CD14-positive monocyte (primary cell): ENCODE measurements around the gene DLGAP1. TPM values are rescaled to one million over a fixed set of nuclear protein-coding genes. Genes with fewer than 3 reads are reported as not detected.

Experiments
- DNase-seq, 3 donors: peaks; one replicate each; pipeline ENCODE4 v3.0.0-alpha.2; 2011 to 2022
- H2AFZ ChIP-seq: 2 replicates; pipeline ENCODE4 v1.6.0; 2012; ENCODE audit warnings: mild to moderate bottlenecking, low read depth, low read length, inconsistent platforms; ENCODE audit not compliant: insufficient read depth, poor library complexity, severe bottlenecking
- H3K27ac ChIP-seq, 2 donors: 1 replicate in 1 of 2; 2 replicates in 1 of 2; pipeline ENCODE4 v1.5.1; 2012 to 2013; ENCODE audit warnings: low read length in 2 of 2, control low read depth in 1 of 2, inconsistent platforms in 1 of 2, low read depth in 1 of 2, mild to moderate bottlenecking in 1 of 2
- H3K27me3 ChIP-seq, 2 donors: one replicate each; pipeline versions ENCODE4 v1.6.0 to v1.6.1; 2011 to 2013; ENCODE audit warnings: low read length in 2 of 2; ENCODE audit not compliant: control insufficient read depth in 2 of 2, insufficient read depth in 2 of 2
- H3K36me3 ChIP-seq, 2 donors: replicated peaks in 1 of 2; 1 replicate in 1 of 2; 2 replicates in 1 of 2; pipeline versions ENCODE4 v1.5.1 to v1.6.1; 2012 to 2013; ENCODE audit warnings: low read length in 2 of 2, control low read depth in 1 of 2, inconsistent platforms in 1 of 2, mild to moderate bottlenecking in 1 of 2; ENCODE audit not compliant: insufficient read depth in 2 of 2, control insufficient read depth in 1 of 2
- H3K4me1 ChIP-seq, 2 donors: 1 replicate in 1 of 2; 2 replicates in 1 of 2; pipeline versions ENCODE4 v1.5.1 to v1.6.1; 2012 to 2013; ENCODE audit warnings: low read length in 2 of 2, control low read depth in 1 of 2, inconsistent platforms in 1 of 2, mild to moderate bottlenecking in 1 of 2, moderate library complexity in 1 of 2; ENCODE audit not compliant: insufficient read depth in 2 of 2, control insufficient read depth in 1 of 2
- H3K4me2 ChIP-seq: replicated peaks from 2 replicates; pipeline ENCODE3; 2012; ENCODE audit warnings: low read length, moderate library complexity, mild to moderate bottlenecking; ENCODE audit not compliant: poor library complexity, severe bottlenecking; ENCODE audit errors: extremely low read depth
- H3K4me3 ChIP-seq, 3 experiments: fragments of 200-600 bp in 1 of 3; sonication (generic) in 1 of 3; replicated peaks in 1 of 3; 1 replicate in 2 of 3; 2 replicates in 1 of 3; pipeline ENCODE4 v1.5.1; 2011 to 2013; ENCODE audit warnings: low read length in 3 of 3, mild to moderate bottlenecking in 3 of 3, control low read depth in 2 of 3, low read depth in 2 of 3, inconsistent platforms in 1 of 3, moderate library complexity in 1 of 3
- H3K79me2 ChIP-seq: 2 replicates; pipeline ENCODE4 v1.6.0; 2012; ENCODE audit warnings: mild to moderate bottlenecking, control low read depth, inconsistent platforms, low read length, moderate library complexity; ENCODE audit not compliant: insufficient read depth
- H3K9ac ChIP-seq: 2 replicates; pipeline ENCODE4 v1.6.0; 2017; ENCODE audit warnings: low read length, mild to moderate bottlenecking; ENCODE audit not compliant: insufficient read depth, poor library complexity, severe bottlenecking
- H3K9me3 ChIP-seq, 2 donors: replicated peaks in 1 of 2; 1 replicate in 1 of 2; 2 replicates in 1 of 2; pipeline versions ENCODE4 v1.5.1 to v1.6.1; 2012 to 2013; ENCODE audit warnings: low read length in 2 of 2, control low read depth in 1 of 2; ENCODE audit not compliant: control insufficient read depth in 1 of 2, insufficient read depth in 1 of 2
- H4K20me1 ChIP-seq: 2 replicates; pipeline ENCODE4 v1.6.0; 2012; ENCODE audit warnings: mild to moderate bottlenecking, low read length, control low read depth, moderate library complexity; ENCODE audit not compliant: insufficient read depth
- H3K27ac Mint-ChIP-seq, 7 donors: one replicate each; pipeline ENCODE4 v1.8.0; 2020; ENCODE audit warnings: mild to moderate bottlenecking in 7 of 7, mixed read lengths in 7 of 7, moderate library complexity in 6 of 7, inconsistent platforms in 2 of 7
- H3K27me3 Mint-ChIP-seq, 3 donors: one replicate each; pipeline ENCODE4 v1.8.0; 2021 to 2022; ENCODE audit warnings: low read depth in 3 of 3, mild to moderate bottlenecking in 3 of 3, mixed read lengths in 3 of 3, moderate library complexity in 3 of 3, inconsistent platforms in 1 of 3
- H3K36me3 Mint-ChIP-seq, 2 donors: one replicate each; pipeline ENCODE4 v1.8.0; 2020; ENCODE audit warnings: mixed read lengths in 2 of 2, inconsistent platforms in 1 of 2, mild to moderate bottlenecking in 1 of 2
- H3K4me1 Mint-ChIP-seq: one replicate; pipeline ENCODE4 v1.8.0; 2020; ENCODE audit warnings: mild to moderate bottlenecking, mixed read lengths
- H3K4me3 Mint-ChIP-seq, 2 donors: one replicate each; pipeline ENCODE4 v1.8.0; 2020; ENCODE audit warnings: mild to moderate bottlenecking in 2 of 2, mixed read lengths in 2 of 2, moderate library complexity in 1 of 2
- H3K9me3 Mint-ChIP-seq, 7 donors: one replicate each; pipeline ENCODE4 v1.8.0; 2020 to 2022; ENCODE audit warnings: mixed read lengths in 7 of 7, mild to moderate bottlenecking in 6 of 7, moderate library complexity in 6 of 7, inconsistent platforms in 2 of 7
- WGBS: methylation state at CpG from one replicate; pipeline ENCODE4 v1.1.5; 2013; ENCODE audit warnings: missing lambda C conversion rate; ENCODE audit not compliant: insufficient coverage; 5-methylcytosine and 5-hydroxymethylcytosine counted together
- intact Hi-C, 2 donors: fragments of 100-400 bp; cut with micrococcal nuclease; formaldehyde crosslinking; loops; one replicate each; pipeline versions ENCODE4 v1.15.0 to v1.15.1; 2023
- polyA plus RNA-seq, 3 donors: library from polyadenylated mRNA; depleted of rRNA in 1 of 3; unstranded in 2 of 3; stranded (reverse) in 1 of 3; fragments of 300-500 nt in 2 of 3; fragments of >200 nt in 1 of 3; fragmentation: Illumina TruSeq in 2 of 3; gene quantifications; 1 replicate in 2 of 3; 2 replicates in 1 of 3; pipeline ENCODE4 v1.2.3, GENCODE V29; 2012 to 2021
- TF ChIP-seq, protein P1 (sequence below): fragments of 200-600 bp; IDR thresholded peaks from one replicate; pipeline ENCODE4 v1.8.0; 2022; ENCODE audit warnings: antibody characterized with exemption, mild to moderate bottlenecking

DLGAP1 gene
- polyA plus RNA-seq, 3 donors: 0.09 to 0.42 TPM; not detected in 1

DNA sequence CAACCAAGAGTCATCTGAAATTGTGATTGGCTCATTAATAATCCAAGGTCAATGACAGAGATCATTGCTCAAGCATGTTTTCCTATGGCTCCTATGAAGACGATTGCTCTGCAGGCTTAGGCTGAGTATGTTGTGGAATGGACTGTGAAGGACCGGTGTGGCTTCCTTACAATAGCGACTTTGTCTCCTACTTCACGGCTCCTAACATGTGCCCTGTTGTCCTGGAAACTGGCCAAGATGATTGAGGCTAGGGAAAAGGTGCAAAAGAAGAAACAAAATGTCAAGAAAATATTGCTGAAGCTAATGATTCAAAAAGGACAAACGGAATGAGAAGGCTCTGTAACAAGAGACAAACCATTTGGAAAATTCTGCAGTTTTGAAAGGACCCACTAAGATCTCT lies 24.3 kb downstream of the DLGAP1 start:
- no peak overlapping the region for H3K4me3 Mint-ChIP-seq

DNA sequence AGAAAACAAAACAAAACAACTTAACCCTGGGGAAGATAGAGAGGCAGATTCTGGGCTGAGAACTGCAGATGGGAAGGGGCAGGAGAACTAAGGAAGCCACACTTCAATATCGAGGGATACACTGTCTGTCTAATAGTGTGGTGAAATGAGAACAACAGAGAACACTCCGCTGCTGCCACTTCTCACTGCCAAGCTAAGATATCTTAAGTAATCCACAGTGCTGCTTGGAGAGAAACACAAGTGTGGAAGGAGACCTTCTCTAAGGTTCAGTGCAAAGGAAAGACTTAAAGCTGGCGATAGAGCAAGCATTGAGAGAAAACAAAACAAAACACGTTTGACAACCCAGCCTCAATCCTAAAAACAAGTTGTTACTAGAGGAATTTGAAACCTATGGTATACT lies 37.4 kb downstream of the DLGAP1 start:
- Histone ChIP-seq H4K20me1 (no peaks in the 10 kb centered on the region), H2AFZ (no peak overlapping the region), H3K4me2 (no peak overlapping the region), H3K79me2 (no peaks in the 10 kb centered on the region), H3K4me3 (no peak overlapping the region), H3K27me3 (no peaks in the 10 kb centered on the region), H3K4me1 (no peaks in the 10 kb centered on the region), H3K9me3 (no peaks in the 10 kb centered on the region), H3K9ac (no peak overlapping the region), H3K36me3 (no peaks in the 10 kb centered on the region), H3K27ac (no peak overlapping the region)
- H3K4me3 Mint-ChIP-seq: no peak overlapping the region
- H3K9me3 Mint-ChIP-seq: peaks cover 0 to 8% (median 2%) of the 10 kb centered on the region in 7 donors
- DNase-seq: no peak
- intact Hi-C loops: no loop called here
- no peaks in the 10 kb centered on the region for H3K36me3 Mint-ChIP-seq
- no CpG with 5 or more reads among the region's 4 CpGs for WGBS
- no peak overlapping the region for H3K27ac Mint-ChIP-seq
- peaks cover 0 to 2% (median 0%) of the 10 kb centered on the region in 3 donors for H3K27me3 Mint-ChIP-seq
- TF ChIP-seq, protein P1, sequence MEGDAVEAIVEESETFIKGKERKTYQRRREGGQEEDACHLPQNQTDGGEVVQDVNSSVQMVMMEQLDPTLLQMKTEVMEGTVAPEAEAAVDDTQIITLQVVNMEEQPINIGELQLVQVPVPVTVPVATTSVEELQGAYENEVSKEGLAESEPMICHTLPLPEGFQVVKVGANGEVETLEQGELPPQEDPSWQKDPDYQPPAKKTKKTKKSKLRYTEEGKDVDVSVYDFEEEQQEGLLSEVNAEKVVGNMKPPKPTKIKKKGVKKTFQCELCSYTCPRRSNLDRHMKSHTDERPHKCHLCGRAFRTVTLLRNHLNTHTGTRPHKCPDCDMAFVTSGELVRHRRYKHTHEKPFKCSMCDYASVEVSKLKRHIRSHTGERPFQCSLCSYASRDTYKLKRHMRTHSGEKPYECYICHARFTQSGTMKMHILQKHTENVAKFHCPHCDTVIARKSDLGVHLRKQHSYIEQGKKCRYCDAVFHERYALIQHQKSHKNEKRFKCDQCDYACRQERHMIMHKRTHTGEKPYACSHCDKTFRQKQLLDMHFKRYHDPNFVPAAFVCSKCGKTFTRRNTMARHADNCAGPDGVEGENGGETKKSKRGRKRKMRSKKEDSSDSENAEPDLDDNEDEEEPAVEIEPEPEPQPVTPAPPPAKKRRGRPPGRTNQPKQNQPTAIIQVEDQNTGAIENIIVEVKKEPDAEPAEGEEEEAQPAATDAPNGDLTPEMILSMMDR: no peak
- H3K4me1 Mint-ChIP-seq: no peaks in the 10 kb centered on the region

More for the DNA sequence above, 24.3 kb downstream of the DLGAP1 start:
- Histone ChIP-seq H4K20me1 (no peaks in the 10 kb centered on the region), H3K36me3 (no peaks in the 10 kb centered on the region), H3K27ac (no peak overlapping the region), H3K4me3 (no peak overlapping the region), H2AFZ (no peak overlapping the region), H3K79me2 (no peaks in the 10 kb centered on the region), H3K27me3 (no peaks in the 10 kb centered on the region), H3K9ac (no peak overlapping the region), H3K9me3 (no peaks in the 10 kb centered on the region), H3K4me1 (no peaks in the 10 kb centered on the region), H3K4me2 (no peak overlapping the region)
- intact Hi-C loops: no loop called here
- Mint-ChIP-seq H3K4me1 (no peaks in the 10 kb centered on the region), H3K9me3 (no peaks in the 10 kb centered on the region), H3K27me3 (no peaks in the 10 kb centered on the region), H3K36me3 (no peaks in the 10 kb centered on the region), H3K27ac (no peak overlapping the region)
- DNase-seq: no peak
- 100% methylated on average over 2 of the region's 5 CpGs for WGBS
- TF ChIP-seq, protein P1: no peak
